Measurements from ENCODE around the gene TTC7B. TPM values are rescaled to one million over a fixed set of nuclear protein-coding genes. Genes with fewer than 3 reads are reported as not detected.

Gene TTC7B
- total and polyA plus RNA-seq, 2 of the 13 experiments (the other 11 are each of a cell fraction or from before 2014, with no cell fraction given), result 1.3 to 3.2 TPM

DNA sequence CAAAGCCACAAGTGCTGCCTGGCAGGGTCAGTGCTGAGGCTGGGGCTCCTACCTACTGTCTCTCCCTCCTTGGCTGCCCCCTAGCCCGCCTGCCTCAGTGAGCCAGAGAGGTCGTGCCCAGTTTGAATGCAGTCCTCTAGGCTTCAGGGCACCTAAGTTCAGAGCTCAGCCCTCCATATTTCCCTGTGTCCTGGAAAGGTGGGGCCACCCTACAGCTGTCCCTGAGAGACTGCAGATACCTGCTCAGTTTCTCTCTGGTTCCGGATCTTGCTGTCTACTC, 276.8 kb downstream of the TTC7B start:
- ATAC-seq (no peak), FAIRE-seq (no peak), DNase-seq (ENCODE audit: low spot score) (no peak)
- no TSS peak for BruUV-seq (replicated peaks)
- Histone ChIP-seq H3K9ac (ENCODE audit: insufficient read depth, low read depth, low read length) (no peak overlapping the region), H4K20me1 (ENCODE audit: insufficient read depth, low read length) (no peaks in the 10 kb centered on the region), H3K36me3 (replicated peaks in 1 of 2; ENCODE audit: control insufficient read depth in 1 of 2, insufficient read depth in 2 of 2, low read length in 2 of 2) (no peaks in the 10 kb centered on the region), H3K79me2 (ENCODE audit: insufficient read depth, low read length) (no peaks in the 10 kb centered on the region), H2AFZ (ENCODE audit: low read length) (no peak overlapping the region), H3K27ac (ENCODE audit: extremely low read length, insufficient read depth, low read length) (no peak overlapping the region), H3K4me2 (ENCODE audit: low read depth, low read length) (no peak overlapping the region), H3K27me3 (ENCODE audit: control insufficient read depth in 1 of 2, insufficient read depth in 2 of 2, low read length in 2 of 2) (no peaks in the 10 kb centered on the region), H3K9me3 (ENCODE audit: low read length) (no peaks in the 10 kb centered on the region), H3K4me1 (ENCODE audit: insufficient read depth, low read length) (no peaks in the 10 kb centered on the region), H3K4me3 (replicated peaks in 1 of 3; ENCODE audit: insufficient read depth in 1 of 3, low read depth in 2 of 3, low read length in 3 of 3) (no peak overlapping the region)
- 78% methylated on average over 1 of the region's 3 CpGs for WGBS (ENCODE audit: low lambda C conversion rate)
- POLR2A ChIA-PET, result no interaction called here
- in situ Hi-C loops (cut with HindIII; ENCODE audit: extremely low pct_ligation_motif_present, low pct_unique_long_range_greater_than_20kb) (no loop called here), intact Hi-C loops (cut with micrococcal nuclease; ENCODE audit: unreplicated experiment) (no loop called here)
- CTCF ChIA-PET (ENCODE audit: low intra/inter-chr PET ratio, low total read pairs), result no interaction called here
- TF ChIP-seq RARA (CRISPR knock-in tag; IDR thresholded peaks at IDR 0.05) (no peak), ZNF674 (CRISPR knock-in tag; IDR thresholded peaks at IDR 0.05; ENCODE audit: low read depth) (no peak)
- TF ChIP-seq, protein P1, sequence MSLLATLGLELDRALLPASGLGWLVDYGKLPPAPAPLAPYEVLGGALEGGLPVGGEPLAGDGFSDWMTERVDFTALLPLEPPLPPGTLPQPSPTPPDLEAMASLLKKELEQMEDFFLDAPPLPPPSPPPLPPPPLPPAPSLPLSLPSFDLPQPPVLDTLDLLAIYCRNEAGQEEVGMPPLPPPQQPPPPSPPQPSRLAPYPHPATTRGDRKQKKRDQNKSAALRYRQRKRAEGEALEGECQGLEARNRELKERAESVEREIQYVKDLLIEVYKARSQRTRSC (CRISPR knock-in tag; IDR thresholded peaks at IDR 0.05; ENCODE audit: low read depth), result no peak
- TF ChIP-seq, protein P2, sequence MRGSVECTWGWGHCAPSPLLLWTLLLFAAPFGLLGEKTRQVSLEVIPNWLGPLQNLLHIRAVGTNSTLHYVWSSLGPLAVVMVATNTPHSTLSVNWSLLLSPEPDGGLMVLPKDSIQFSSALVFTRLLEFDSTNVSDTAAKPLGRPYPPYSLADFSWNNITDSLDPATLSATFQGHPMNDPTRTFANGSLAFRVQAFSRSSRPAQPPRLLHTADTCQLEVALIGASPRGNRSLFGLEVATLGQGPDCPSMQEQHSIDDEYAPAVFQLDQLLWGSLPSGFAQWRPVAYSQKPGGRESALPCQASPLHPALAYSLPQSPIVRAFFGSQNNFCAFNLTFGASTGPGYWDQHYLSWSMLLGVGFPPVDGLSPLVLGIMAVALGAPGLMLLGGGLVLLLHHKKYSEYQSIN (CRISPR knock-in tag; IDR thresholded peaks at IDR 0.05; ENCODE audit: borderline replicate concordance), result no peak

DNA sequence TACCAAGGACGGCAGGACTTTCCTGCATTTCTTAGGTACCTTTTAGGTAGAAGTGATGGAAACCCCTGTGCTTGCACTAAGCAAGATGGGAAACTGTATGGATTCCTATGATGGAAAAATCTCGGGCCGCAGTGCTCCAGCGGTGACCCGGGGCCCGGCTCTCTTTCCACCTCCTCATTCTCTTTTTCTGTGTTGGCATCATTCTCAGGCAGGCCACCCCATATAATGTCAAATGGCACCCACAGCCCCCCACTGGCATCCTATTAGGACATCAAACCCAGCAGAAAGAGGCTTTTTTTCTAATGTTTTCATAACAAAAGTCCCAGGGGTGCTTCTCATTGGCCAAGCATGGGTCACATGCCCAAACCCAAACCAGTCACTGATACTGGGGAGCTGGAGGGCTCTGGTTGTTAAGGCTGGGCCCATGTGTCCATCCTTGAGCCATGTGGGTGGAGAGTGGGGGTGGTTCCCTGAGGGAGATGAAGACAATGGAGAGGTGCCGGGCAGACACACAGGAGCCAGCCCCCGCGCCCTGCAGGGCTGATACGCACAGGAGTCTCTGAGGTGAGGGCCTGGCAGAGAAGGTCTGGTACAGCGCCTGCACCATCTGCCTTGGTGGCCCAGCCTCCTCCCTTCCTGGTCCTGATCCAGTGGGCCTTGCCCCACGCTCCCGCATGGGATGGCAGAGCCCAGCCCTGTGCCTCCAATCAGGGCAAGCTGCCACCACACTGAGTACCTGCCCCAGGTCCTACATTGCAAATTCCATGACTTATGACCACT, 277.3 kb downstream of the TTC7B start:
- in situ Hi-C loops (cut with HindIII; ENCODE audit: extremely low pct_ligation_motif_present, low pct_unique_long_range_greater_than_20kb), result no loop called here
- intact Hi-C loops (cut with micrococcal nuclease; ENCODE audit: unreplicated experiment), result no loop called here
- Histone ChIP-seq H3K27ac (ENCODE audit: extremely low read length, insufficient read depth, low read length) (no peak overlapping the region), H3K9me3 (ENCODE audit: low read length) (no peaks in the 10 kb centered on the region), H3K4me2 (ENCODE audit: low read depth, low read length) (no peak overlapping the region), H3K79me2 (ENCODE audit: insufficient read depth, low read length) (no peaks in the 10 kb centered on the region), H3K36me3 (replicated peaks in 1 of 2; ENCODE audit: control insufficient read depth in 1 of 2, insufficient read depth in 2 of 2, low read length in 2 of 2) (no peaks in the 10 kb centered on the region), H4K20me1 (ENCODE audit: insufficient read depth, low read length) (no peaks in the 10 kb centered on the region), H3K4me1 (ENCODE audit: insufficient read depth, low read length) (no peaks in the 10 kb centered on the region), H2AFZ (ENCODE audit: low read length) (no peak overlapping the region), H3K9ac (ENCODE audit: insufficient read depth, low read depth, low read length) (no peak overlapping the region), H3K4me3 (replicated peaks in 1 of 3; ENCODE audit: insufficient read depth in 1 of 3, low read depth in 2 of 3, low read length in 3 of 3) (no peak overlapping the region), H3K27me3 (ENCODE audit: control insufficient read depth in 1 of 2, insufficient read depth in 2 of 2, low read length in 2 of 2) (peaks cover 0 to 2% of the 10 kb centered on the region in 2 experiments; a peak in 1 of 5 replicates)
- TF ChIP-seq ZNF549 (CRISPR knock-in tag; IDR thresholded peaks at IDR 0.05) (no peak), CEBPB (IDR thresholded peaks at IDR 0.05; ENCODE audit: borderline replicate concordance, low read depth, low read length) (no peak), SP140L (CRISPR knock-in tag; IDR thresholded peaks at IDR 0.05; ENCODE audit: borderline replicate concordance) (no peak), ZNF253 (CRISPR knock-in tag; IDR thresholded peaks at IDR 0.05; ENCODE audit: borderline replicate concordance) (no peak), ZFP36L1 (CRISPR knock-in tag; IDR thresholded peaks at IDR 0.05) (no peak)
- DNase-seq (ENCODE audit: low spot score), result no peak
- no peak for FAIRE-seq
- 85% methylated on average over 8 of the region's 13 CpGs for WGBS (ENCODE audit: low lambda C conversion rate)
- POLR2A ChIA-PET, result no interaction called here
- ATAC-seq, result no peak
- no TSS peak for BruUV-seq (replicated peaks)
- CTCF ChIA-PET (ENCODE audit: low intra/inter-chr PET ratio, low total read pairs), result no interaction called here
